GM19452 (cell line): ENCODE results near the gene WNK4.

ENCODE experiments used
- ATAC-seq: cut with Tn5 transposase; IDR thresholded peaks from one replicate; pipeline ENCODE4 v1.9.1; 2021; ENCODE audit not compliant: unreplicated experiment

WNK4 gene

GRCh38 chr17:42796066-42796758, 15.8 kb downstream of the WNK4 start:
- ATAC-seq = no peak

GRCh38 chr17:42797067-42798007, 16.9 kb downstream of the WNK4 start:
- ATAC-seq = no peak

- ATAC-seq = no peak
Observed at GRCh38 chr17:42798011-42798382, 17.6 kb downstream of the WNK4 start.

DNA sequence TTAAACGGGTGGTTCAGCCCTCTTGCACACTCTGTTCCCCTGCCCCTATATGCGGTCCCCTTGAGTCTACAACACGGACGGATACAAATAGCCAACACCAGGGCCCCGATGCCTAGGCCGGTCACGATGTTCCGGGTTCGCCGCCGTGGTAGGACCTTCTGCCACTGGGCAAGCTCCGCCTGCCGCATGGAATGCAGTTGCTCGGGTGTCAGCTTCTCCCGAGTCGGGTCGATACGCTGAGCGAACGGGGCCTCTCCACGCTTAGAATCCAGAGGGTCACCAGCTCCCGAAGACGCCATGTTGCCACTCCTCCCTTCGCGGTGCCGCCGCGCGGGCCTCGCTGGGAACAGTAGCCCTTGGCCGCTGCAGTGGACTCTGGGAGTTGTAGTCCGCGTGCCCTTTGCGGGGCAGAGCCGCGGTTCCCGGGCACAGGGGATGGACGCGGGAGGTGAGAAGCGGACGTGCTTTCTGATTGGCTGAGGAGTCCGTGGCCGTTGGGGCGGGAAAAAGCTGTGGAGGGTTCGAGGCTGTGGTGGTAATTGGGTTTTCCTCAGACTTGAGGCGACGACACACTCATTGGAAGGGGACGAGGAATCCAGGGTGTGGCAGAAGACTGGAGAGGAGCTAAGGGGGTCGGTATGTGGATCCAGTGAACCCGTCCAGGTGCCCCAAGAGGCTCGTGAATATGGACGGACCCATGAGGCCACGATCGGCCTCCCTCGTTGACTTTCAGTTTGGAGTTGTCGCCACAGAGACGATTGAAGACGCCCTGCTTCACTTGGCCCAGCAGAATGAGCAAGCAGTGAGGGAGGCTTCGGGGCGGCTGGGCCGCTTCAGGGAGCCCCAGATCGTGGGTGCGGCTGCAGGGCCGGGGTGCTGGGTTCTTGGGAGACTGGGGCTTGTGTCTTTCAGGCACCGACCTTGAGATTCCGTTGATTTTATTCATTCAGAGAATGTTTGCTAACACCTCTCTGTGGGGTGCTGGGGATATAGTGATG, 18.3 kb downstream of the WNK4 start, which contains the start of the genes CNTD1 and COA3:
Gene CNTD1, plus strand, starts transcription at position 479 of the 998 bp plus-strand sequence. Its CDS starts 207 bp downstream, at position 686.
Gene COA3, minus strand, starts transcription at position 322 of the 998 bp plus-strand sequence. Its CDS starts 23 bp downstream, at position 299.
- ATAC-seq = peak; percentile 74

DNA sequence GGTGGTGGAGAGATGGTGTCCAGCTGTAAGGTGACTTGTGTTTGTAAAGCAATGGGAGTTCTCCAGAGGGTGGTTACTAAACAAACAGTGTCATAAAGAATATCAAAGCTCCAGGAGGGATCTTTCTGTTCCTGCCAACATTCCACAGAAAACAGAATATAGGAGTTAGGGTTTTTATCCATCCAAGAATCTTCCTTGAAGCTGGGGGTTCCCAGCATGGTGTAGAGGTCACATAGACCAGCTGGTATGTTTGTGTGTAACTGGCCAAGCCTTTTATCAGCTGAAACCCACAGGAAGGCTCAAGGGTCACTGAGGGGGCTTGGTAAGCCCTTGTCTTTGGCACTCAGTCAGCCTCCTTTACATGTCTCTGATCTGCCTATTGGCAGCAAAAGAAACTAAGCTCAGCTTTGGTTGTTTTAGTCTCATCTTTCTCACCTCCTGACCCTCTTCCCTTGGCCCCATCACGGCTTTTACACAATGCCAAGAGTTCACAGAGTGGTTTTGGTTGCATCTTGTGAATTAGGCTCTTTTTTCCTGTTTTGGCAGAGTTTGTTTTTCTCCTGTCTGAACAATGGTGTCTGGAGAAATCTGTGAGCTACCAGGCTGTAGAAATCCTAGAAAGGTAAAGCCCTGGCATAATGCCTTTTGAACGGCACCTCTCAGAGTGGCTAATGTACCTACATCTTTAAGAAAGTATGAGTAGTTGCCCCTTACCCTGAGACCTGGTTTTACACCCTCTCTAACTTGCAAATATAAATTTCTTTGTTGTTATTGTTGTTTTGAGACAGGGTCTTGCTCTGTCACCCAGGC, 22.9 kb downstream of the WNK4 start:
- no peak for ATAC-seq

DNA sequence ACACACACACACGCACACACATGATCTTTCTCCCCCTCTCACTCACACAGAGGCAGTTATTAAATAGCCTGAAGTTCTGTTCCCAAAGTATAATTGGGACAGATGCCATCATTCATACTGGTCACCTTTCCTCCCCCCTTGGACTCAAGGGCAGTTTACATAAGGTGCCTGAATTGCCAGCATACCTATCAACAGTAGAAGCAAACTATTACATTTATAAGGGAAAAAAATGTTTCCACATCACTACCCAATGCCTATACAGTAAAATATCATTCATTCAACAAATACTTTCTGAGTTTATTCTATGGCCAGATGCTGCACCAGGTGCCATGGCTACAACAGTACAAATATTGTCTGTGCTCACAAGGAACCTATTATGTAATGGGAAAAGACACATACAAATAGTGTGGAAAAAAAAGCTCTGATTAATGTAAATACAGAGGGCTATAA, 24.5 kb downstream of the WNK4 start:
- no peak for ATAC-seq

DNA sequence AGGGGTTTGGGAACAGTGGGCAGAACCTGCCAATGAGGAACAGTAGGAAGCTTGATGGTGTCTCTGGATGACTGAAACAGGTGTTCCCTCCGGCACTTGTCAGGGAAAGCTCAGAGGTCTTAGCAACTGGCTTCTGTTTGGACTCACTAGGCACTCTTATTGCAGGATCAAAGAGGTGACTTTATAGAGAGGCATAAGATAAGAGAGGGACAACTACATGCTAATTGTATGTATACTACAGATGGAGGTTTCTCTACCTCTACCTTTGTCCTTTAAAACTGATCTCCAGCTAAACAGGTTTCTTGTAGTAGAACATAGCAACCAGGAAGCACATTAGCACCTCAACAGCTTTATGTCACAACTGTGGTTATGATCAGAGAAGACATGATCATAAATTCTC, 25.8 kb downstream of the WNK4 start:
- no peak for ATAC-seq

- no peak for ATAC-seq
Observed at GRCh38 chr17:42809250-42809649, 28.8 kb downstream of the WNK4 start.

DNA sequence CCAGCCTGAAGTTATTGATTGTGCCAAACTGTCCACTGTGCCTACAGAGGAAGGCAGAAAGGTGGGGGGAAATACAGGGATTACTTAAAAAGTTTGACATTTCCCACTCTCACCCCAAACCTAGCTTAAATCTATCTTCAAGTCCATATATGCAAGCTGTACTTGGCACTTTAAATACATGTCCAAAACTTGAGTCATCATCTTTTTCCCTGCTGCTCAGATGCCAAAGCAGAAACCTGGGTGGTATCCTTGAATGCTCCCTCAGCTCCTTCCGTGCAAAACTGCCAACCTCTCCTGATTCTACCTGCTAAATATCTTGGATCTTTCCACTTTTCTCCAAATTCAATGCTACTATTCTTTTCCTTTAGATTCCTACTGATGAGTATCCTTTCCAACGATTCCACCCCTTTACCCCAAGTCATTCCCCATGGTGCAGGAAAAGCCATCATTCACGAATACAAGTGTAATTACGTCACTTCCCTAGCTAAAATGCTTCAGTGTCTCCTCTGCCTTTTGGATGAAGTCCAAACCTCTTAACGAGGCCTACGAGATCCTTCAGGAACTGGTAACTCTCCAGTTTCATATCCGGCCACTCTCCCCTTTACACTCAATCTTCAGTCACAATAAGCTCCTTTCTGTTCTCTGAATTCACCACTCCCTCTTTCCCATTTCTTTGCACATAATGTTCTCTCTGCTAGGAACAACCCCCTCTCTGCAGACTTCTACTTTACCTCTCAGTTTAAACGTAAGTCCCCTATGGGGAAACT, 34.4 kb downstream of the WNK4 start:
- no peak for ATAC-seq

- no peak for ATAC-seq
Observed at GRCh38 chr17:42817866-42818265, 37.5 kb downstream of the WNK4 start.

DNA sequence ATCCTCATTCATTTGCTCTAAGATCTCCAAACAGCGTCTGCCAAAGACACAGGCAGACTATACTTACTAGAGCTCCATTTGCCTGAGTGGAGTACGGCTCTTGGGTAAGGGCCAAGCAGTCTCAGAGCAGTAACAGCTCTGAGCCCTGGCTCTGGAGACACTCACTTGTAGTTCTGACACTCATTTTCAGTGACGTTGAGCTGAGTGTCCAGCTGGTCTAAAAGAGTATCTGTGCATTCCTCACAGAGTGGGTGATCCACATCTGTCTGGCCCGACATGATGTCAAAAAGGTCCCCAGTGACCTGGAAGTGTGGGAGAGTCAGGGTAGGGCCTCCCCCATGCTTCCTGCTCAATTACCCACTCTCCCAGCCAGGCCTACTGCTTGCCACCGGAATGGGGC, 38.0 kb downstream of the WNK4 start:
- no peak for ATAC-seq

DNA sequence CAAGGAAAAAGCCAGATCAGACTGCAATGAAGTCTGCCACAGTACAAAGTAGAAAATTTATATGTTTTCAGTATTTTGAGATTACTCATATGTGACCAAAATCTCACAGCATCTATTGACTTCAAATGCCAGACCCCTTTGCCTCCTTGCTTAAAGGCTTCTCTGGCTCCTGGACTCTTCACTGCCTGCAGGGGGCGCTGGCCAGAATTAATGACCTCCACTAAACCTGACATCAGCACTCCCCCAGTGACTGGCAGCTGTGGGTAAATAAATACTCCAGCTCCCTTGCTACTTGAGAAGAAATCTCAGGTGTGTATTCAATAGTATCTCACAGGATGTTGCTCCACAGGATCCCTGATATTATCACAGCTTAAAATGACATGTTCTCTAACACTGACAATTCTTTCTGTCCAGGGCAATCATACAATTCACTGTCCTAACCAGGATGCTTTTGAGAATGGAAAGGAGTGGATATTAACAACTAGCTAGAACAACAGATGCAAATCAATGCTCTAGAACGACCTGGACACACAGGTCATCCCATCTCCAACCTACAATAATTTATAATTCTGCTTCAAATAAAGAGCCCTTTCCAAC, 39.6 kb downstream of the WNK4 start:
- no peak for ATAC-seq

- no peak for ATAC-seq
Observed at GRCh38 chr17:42821176-42821575, 40.8 kb downstream of the WNK4 start.

DNA sequence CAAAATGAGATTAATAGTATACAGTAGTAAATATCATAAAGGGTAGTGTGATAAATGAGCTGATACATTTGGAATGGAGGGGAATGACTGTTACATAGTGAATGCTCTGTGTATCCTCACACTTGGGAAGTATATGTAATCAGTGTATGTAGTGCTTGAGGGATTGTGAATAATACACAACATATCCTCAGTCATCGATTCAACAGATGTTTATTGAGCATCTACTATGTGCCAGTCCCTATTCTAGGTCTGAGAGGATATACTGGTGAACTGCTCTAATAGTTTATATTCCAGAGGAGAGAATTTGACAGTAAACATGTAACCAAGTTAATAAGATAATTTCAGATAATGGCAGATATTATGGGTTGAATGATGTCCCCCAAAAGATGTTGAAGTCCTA, 47.1 kb downstream of the WNK4 start:
- ATAC-seq = no peak

DNA sequence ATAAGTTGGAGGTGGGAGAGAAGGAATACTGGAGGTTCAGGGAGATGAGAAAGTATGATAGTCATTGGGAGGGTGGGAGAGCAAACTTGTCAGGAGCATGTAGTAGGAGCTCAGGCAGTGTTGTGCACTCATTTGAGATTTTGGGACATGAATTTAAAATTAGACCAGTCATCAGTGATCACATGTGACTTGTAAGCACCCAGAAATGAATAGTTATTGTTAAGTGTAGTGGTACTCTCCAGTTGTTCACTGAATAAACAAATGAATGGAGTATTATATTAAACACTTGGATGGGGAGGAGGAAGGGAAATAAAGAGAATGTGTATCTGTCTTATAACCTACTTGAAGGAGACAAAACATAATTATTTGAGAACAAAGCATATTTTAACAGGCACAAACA, 50.6 kb downstream of the WNK4 start:
- no peak for ATAC-seq

DNA sequence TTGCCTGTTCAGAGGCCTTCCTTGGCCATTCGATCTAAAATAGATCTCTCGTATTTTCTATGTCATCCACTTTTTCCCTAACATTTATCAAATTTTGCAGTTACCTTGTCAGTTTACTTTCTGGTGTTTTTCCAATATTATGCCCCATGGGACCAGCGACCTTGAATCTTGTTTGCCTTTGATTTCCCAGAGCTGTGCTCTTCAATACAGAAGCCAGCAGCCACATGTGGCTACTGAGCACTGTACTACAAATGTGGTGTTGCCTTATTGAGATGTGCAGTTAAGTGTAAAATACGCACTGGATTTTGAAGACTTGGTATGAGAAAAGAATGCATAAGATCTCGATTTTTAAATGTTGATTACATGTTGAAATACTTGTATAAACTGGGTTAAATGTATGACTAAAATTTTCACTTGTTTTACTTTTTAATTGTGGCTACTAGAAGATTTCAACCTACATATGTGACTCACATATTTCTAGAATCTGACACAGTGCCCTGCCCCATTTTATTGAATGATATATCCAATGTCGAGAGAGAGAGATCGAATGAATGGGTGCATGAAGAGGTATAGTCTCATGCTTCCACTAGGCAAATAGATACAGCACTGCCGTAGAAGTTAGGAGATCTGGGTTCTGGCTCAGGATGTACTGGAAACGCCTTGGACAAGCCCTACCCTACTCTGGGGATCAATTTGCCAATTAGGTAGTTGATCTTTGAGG, 52.0 kb downstream of the WNK4 start:
- peak; percentile 2 for ATAC-seq

- ATAC-seq = peak; percentile 84
Observed at GRCh38 chr17:42832934-42833766, 52.7 kb downstream of the WNK4 start, which contains the start of gene PSME3. Gene PSME3, plus strand, starts transcription at chr17:42833397. Its CDS starts 235 bp downstream, at chr17:42833632.
